HCT116 (cell line): Measurements from ENCODE around the gene PXN. TPM values are rescaled to one million over a fixed set of nuclear protein-coding genes. Genes with fewer than 3 reads are reported as not detected.

Source experiments
- ATAC-seq: fragments of 200-7000 bp; cut with Tn5 transposase; 2 replicates; pipeline ENCODE4 v1.9.1; 2020; ENCODE audit warnings: mild to moderate bottlenecking, moderate library complexity
- BruUV-seq: library from RNA; stranded (reverse); fragments of 400-500 nt; replicated peaks from 2 replicates; lab custom pipeline; 2021; lab: Mats Ljungman, UMichigan
- CTCF ChIA-PET: fragments of 300-600 bp; sonication (Branson Sonifier 250); formaldehyde crosslinking; loops from one replicate; lab custom pipeline; 2021; ENCODE audit warnings: antibody characterized with exemption; lab: Charles Lee
- POLR2A ChIA-PET: fragments of 300-600, 350-600 bp; sonication (Branson Sonifier 250); formaldehyde crosslinking; loops from one replicate; lab custom pipeline; 2021; ENCODE audit warnings: antibody characterized with exemption; lab: Charles Lee
- RAD21 ChIA-PET, 2 experiments: fragments of 300-600 bp; sonication (Branson Sonifier 250); formaldehyde crosslinking; loops; one replicate each; lab custom pipeline; 2023; ENCODE audit warnings: low total read pairs in 2 of 2; ENCODE audit not compliant: uncharacterized antibody in 2 of 2, unreplicated experiment in 2 of 2, low non-redundant PET in 1 of 2; lab: Charles Lee
- DNase-seq: peaks from one replicate; pipeline ENCODE4 v3.0.0-alpha.2; 2010; ENCODE audit warnings: low read depth, low spot score
- H2AFZ ChIP-seq: fragments of 200-600 bp; shearing (Covaris generic), sonication (generic); 2 replicates; pipeline ENCODE4 v1.6.1; 2017; ENCODE audit warnings: low read depth, mixed run types, mixed read lengths, antibody characterized with exemption, low read length; ENCODE audit not compliant: poor library complexity, severe bottlenecking
- H3K27ac ChIP-seq: 2 replicates; pipeline ENCODE4 v1.5.1; 2012; ENCODE audit warnings: low read depth, low read length
- H3K27me3 ChIP-seq: fragments of 200-600 bp; sonication (generic); 2 replicates; pipeline ENCODE4 v1.6.1; 2016; ENCODE audit warnings: mixed run types, low read length, mixed read lengths; ENCODE audit not compliant: insufficient read depth
- H3K36me3 ChIP-seq, 2 experiments: fragments of 200-500 bp in 1 of 2; fragments of 200-600 bp in 1 of 2; sonication (Bioruptor generic) in 1 of 2; sonication (generic) in 1 of 2; 2 replicates each; pipeline versions ENCODE4 v1.5.1 to v1.6.1; 2014 to 2016; ENCODE audit warnings: low read length in 2 of 2, inconsistent platforms in 1 of 2, mixed read lengths in 1 of 2, mixed run types in 1 of 2; ENCODE audit not compliant: insufficient read depth in 2 of 2, control insufficient read depth in 1 of 2
- H3K4me1 ChIP-seq, 2 experiments: fragments of 200-600 bp in 1 of 2; sonication (generic) in 1 of 2; 2 replicates each; pipeline versions ENCODE4 v1.5.1 to v1.6.1; 2012 to 2017; ENCODE audit warnings: low read length in 2 of 2, inconsistent platforms in 1 of 2, mild to moderate bottlenecking in 1 of 2, mixed read lengths in 1 of 2, mixed run types in 1 of 2, moderate library complexity in 1 of 2; ENCODE audit not compliant: insufficient read depth in 2 of 2, control insufficient read depth in 1 of 2
- H3K4me2 ChIP-seq: fragments of 200-600 bp; sonication (generic); 2 replicates; pipeline ENCODE4 v1.6.1; 2017; ENCODE audit warnings: mixed run types, low read length, mixed read lengths
- H3K4me3 ChIP-seq, 2 experiments: fragments of 200-600 bp in 1 of 2; sonication (generic) in 1 of 2; replicated peaks in 1 of 2; 2 replicates each; pipeline ENCODE4 v1.5.1; 2011 to 2016; ENCODE audit warnings: low read length in 2 of 2, control low read depth in 1 of 2, low read depth in 1 of 2, mild to moderate bottlenecking in 1 of 2, mixed read lengths in 1 of 2, mixed run types in 1 of 2
- H3K79me2 ChIP-seq: fragments of 200-600 bp; sonication (generic); 2 replicates; pipeline ENCODE4 v1.6.1; 2017; ENCODE audit warnings: mild to moderate bottlenecking, mixed run types, low read length, moderate library complexity, mixed read lengths; ENCODE audit not compliant: insufficient read depth
- H3K9ac ChIP-seq: fragments of 200-600 bp; sonication (generic); 2 replicates; pipeline ENCODE4 v1.6.1; 2016; ENCODE audit warnings: low read length, mixed read lengths
- H3K9me2 ChIP-seq: fragments of 200-600 bp; sonication (generic), shearing (Covaris generic); 2 replicates; pipeline ENCODE4 v1.6.1; 2017; ENCODE audit warnings: mixed run types, mild to moderate bottlenecking, moderate library complexity; ENCODE audit not compliant: insufficient read depth
- H3K9me3 ChIP-seq, 2 experiments: fragments of 200-500 bp in 1 of 2; fragments of 200-600 bp in 1 of 2; sonication (Bioruptor generic) in 1 of 2; sonication (generic) in 1 of 2; 2 replicates each; pipeline ENCODE4 v1.6.1; 2014 to 2017; ENCODE audit warnings: low read length in 2 of 2, mixed read lengths in 2 of 2, inconsistent platforms in 1 of 2, low read depth in 1 of 2, mild to moderate bottlenecking in 1 of 2, mixed run types in 1 of 2, moderate library complexity in 1 of 2; ENCODE audit not compliant: control insufficient read depth in 1 of 2, insufficient read depth in 1 of 2
- H4K20me1 ChIP-seq: fragments of 200-600 bp; sonication (generic), shearing (Covaris generic); 2 replicates; pipeline ENCODE4 v1.6.1; 2017; ENCODE audit warnings: mixed run types, mild to moderate bottlenecking, moderate library complexity; ENCODE audit not compliant: insufficient read depth
- CBX3 ChIP-seq: IDR thresholded peaks from 2 replicates; pipeline ENCODE4 v1.6.1; 2012; ENCODE audit warnings: low read depth
- CTCF ChIP-seq, 3 experiments: fragments of 200-600 bp in 1 of 3; sonication (generic) in 1 of 3; IDR thresholded peaks in 2 of 3; conservative IDR thresholded peaks in 1 of 3; 2 replicates each; pipeline ENCODE4 v1.5.1; 2012 to 2017; ENCODE audit warnings: low read depth in 2 of 3, low read length in 2 of 3, antibody characterized with exemption in 1 of 3, borderline replicate concordance in 1 of 3, control low read depth in 1 of 3, mild to moderate bottlenecking in 1 of 3, mixed read lengths in 1 of 3, mixed run types in 1 of 3, moderate library complexity in 1 of 3; ENCODE audit not compliant: insufficient read depth in 1 of 3
- EGR1 ChIP-seq: IDR thresholded peaks from 2 replicates; pipeline ENCODE4 v1.6.1; 2012; ENCODE audit warnings: low read depth
- EZH2 ChIP-seq: fragments of 200-600 bp; sonication (generic); IDR thresholded peaks from 2 replicates; pipeline ENCODE4 v1.6.1; 2017; ENCODE audit warnings: antibody characterized with exemption, mixed run types
- SIN3A ChIP-seq: IDR thresholded peaks from 2 replicates; pipeline ENCODE4 v1.6.1; 2012; ENCODE audit warnings: low read depth
- SP1 ChIP-seq: IDR thresholded peaks from 2 replicates; pipeline ENCODE4 v1.6.1; 2012; ENCODE audit warnings: low read depth
- SRF ChIP-seq: IDR thresholded peaks from 2 replicates; pipeline ENCODE4 v1.6.1; 2012; ENCODE audit warnings: low read depth
- TCF7L2 ChIP-seq: IDR thresholded peaks from 2 replicates; pipeline ENCODE4 v1.7.0; 2011; ENCODE audit warnings: borderline replicate concordance, inconsistent platforms; ENCODE audit not compliant: insufficient read depth, insufficient read length; ENCODE audit errors: extremely low read depth
- ZNF274 ChIP-seq: fragments of 200-500 bp; sonication (Bioruptor generic); IDR thresholded peaks from 2 replicates; pipeline ENCODE4 v1.6.1; 2014; ENCODE audit warnings: mild to moderate bottlenecking, low read depth, low read length, inconsistent platforms
- intact Hi-C: fragments of 100-400 bp; cut with micrococcal nuclease; formaldehyde crosslinking; loops from 2 replicates; pipeline ENCODE4 v1.10.0; 2022
- total RNA-seq: library from RNA; stranded (reverse); gene quantifications from one replicate; pipeline ENCODE4 v1.2.1, GENCODE V29; 2021; ENCODE audit not compliant: unreplicated experiment
- TF ChIP-seq, protein P1 (sequence below): IDR thresholded peaks from 2 replicates; pipeline ENCODE4 v1.6.1; 2011; ENCODE audit warnings: mild to moderate bottlenecking, low read length, moderate library complexity; ENCODE audit not compliant: insufficient replicate concordance; ENCODE audit errors: extremely low read depth

The PXN gene
- total RNA-seq, 1 experiment from 2014 or later, result 211 TPM

- no TSS peak for BruUV-seq
- Histone ChIP-seq H3K27ac (no peak overlapping the region), H3K4me2 (no peak overlapping the region), H3K79me2 (peaks cover 7% of the 10 kb centered on the region; the same call in 1 of the 2 replicates), H3K27me3 (no peaks in the 10 kb centered on the region), H3K9me3 (no peaks in the 10 kb centered on the region), H3K4me3 (no peak overlapping the region), H2AFZ (no peak overlapping the region), H4K20me1 (no peaks in the 10 kb centered on the region), H3K36me3 (peaks cover 47 to 56% of the 10 kb centered on the region in 2 experiments; a peak in 3 of 4 replicates), H3K4me1 (no peaks in the 10 kb centered on the region), H3K9me2 (no peaks in the 10 kb centered on the region), H3K9ac (no peak overlapping the region)
- no peak for TF ChIP-seq SRF
- ChIA-PET RAD21 (no interaction called here), POLR2A (interaction anchor here (1.2 to 5.4 kb wide), 3 partner anchors 18 to 73 kb away, joined by 3 to 40 read pairs (median 11); partner anchors contain the start of genes RNU4-2 and RPLP0), CTCF (interaction anchor here (1.9 kb wide), 1 partner anchor 18 kb away, joined by 8 read pairs; the partner anchor contains the start of gene RPLP0)
- ATAC-seq (no peak), DNase-seq (no peak)
- intact Hi-C loops, result no loop called here
Observed at GRCh38 chr12:120218680-120219606, 46.6 kb downstream of the PXN start.

DNA sequence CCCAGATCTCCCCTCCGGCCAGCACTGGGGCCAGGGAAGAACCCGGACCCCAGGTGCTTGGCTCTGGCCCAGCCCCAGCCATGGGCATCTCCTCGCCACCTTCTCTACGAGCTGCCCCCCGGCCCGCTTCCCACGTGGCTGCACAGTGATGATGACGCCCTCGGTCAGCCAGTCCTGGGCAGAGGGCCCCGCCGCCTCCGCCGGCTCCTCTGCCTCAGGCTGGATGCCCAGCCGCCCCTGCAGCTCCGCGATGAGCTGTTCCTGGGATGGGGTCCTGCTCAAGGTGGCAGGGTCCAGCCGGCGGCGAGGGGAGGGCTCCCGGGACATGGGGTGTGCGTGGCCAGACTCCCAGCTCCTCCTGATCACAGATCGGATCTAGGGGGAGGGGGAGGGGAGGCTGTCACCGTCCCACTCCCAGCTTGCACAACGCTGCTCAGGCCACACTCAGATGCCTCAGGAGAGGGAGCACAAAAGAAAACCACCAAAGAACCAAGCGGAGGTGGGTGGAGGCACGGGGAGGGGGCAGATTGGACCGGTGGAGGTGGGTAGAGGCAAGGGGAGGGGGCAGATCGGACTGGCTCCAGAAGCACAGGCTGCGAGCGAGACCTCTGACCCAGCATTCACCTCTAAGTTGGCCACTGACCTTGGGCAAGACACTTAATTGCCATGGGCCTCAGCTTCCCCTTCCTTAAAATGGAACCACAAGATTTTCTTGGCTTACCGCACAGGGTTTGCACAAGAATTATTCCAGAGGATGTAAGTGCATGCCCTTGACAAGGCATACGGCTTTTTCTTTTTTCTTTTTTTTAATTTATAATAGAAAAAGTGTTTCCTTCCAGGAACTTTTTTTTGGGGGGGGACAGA, 48.6 kb downstream of the PXN start:
- no peak overlapping the region for H3K4me2 ChIP-seq
- peaks cover 46 to 48% of the 10 kb centered on the region in 2 experiments; a peak in 3 of 4 replicates for H3K36me3 ChIP-seq
- no peaks in the 10 kb centered on the region for H3K4me1 ChIP-seq
- H3K27ac ChIP-seq, result no peak overlapping the region
- no peaks in the 10 kb centered on the region for H3K79me2 ChIP-seq
- no peaks in the 10 kb centered on the region for H3K27me3 ChIP-seq
- H4K20me1 ChIP-seq, result no peaks in the 10 kb centered on the region
- DNase-seq (no peak), ATAC-seq (no peak)
- H3K9me3 ChIP-seq, result no peaks in the 10 kb centered on the region
- RAD21 ChIA-PET, result no interaction called here
- intact Hi-C loops, result no loop called here
- no peaks in the 10 kb centered on the region for H3K9me2 ChIP-seq
- H2AFZ ChIP-seq, result no peak overlapping the region
- H3K9ac ChIP-seq, result no peak overlapping the region
- no peak for TF ChIP-seq EGR1
- no peak for TF ChIP-seq SIN3A
- no peak for TF ChIP-seq ZNF274
- TF ChIP-seq SP1, result no peak
- no peak for TF ChIP-seq TCF7L2
- no peak for TF ChIP-seq CBX3
- TF ChIP-seq, protein P1, sequence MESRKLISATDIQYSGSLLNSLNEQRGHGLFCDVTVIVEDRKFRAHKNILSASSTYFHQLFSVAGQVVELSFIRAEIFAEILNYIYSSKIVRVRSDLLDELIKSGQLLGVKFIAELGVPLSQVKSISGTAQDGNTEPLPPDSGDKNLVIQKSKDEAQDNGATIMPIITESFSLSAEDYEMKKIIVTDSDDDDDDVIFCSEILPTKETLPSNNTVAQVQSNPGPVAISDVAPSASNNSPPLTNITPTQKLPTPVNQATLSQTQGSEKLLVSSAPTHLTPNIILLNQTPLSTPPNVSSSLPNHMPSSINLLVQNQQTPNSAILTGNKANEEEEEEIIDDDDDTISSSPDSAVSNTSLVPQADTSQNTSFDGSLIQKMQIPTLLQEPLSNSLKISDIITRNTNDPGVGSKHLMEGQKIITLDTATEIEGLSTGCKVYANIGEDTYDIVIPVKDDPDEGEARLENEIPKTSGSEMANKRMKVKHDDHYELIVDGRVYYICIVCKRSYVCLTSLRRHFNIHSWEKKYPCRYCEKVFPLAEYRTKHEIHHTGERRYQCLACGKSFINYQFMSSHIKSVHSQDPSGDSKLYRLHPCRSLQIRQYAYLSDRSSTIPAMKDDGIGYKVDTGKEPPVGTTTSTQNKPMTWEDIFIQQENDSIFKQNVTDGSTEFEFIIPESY, result no peak
- TF ChIP-seq EZH2, result no peak
- TF ChIP-seq CTCF (IDR thresholded peaks at IDR 0.05 in 2 of 3, conservative IDR thresholded peaks at IDR 0.05 in 1 of 3; ENCODE audit: borderline replicate concordance in 1 of 3, insufficient read depth in 1 of 3, low read depth in 2 of 3, low read length in 2 of 3), result no peak
- TF ChIP-seq SRF, result no peak
- TF ChIP-seq, all 23 proteins: peak for 0
- H3K4me3 ChIP-seq, result no peak overlapping the region
- POLR2A ChIA-PET, result interaction anchor here (5.4 kb wide), 1 partner anchor 16 kb away, joined by 40 read pairs; the partner anchor contains the start of gene RPLP0
- no TSS peak for BruUV-seq
- CTCF ChIA-PET, result interaction anchor here (1.1 kb wide), 1 partner anchor 49 kb away, joined by 8 read pairs; the partner anchor contains the start of gene PXN
